LoVo (cell line): ENCODE results near the gene MEGF11.

Experiments used
- DNase-seq: peaks from one replicate; pipeline ENCODE4 v3.0.0-alpha.2; 2016; ENCODE audit warnings: low spot score

MEGF11 gene

DNA sequence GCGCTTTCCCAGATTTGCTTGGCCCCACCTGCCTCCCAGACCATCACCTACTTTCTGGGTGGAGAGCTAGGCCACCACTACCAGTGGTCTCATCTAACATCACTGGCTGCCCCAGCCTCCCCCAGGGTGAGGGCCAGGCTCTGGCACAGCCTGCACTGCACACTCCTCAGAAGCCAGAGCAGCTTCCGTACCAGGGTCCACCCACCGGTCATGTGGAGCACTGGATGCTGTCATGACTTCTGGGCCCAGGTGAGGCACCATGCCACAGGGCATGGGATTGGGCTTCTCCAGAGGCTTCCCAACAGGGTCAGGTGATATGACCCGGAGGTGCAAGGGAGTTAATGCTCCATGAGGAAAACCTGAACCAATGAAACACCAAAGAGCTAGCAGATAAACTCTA lies 14.0 kb downstream of the MEGF11 start:
- DNase-seq, result no peak

DNA sequence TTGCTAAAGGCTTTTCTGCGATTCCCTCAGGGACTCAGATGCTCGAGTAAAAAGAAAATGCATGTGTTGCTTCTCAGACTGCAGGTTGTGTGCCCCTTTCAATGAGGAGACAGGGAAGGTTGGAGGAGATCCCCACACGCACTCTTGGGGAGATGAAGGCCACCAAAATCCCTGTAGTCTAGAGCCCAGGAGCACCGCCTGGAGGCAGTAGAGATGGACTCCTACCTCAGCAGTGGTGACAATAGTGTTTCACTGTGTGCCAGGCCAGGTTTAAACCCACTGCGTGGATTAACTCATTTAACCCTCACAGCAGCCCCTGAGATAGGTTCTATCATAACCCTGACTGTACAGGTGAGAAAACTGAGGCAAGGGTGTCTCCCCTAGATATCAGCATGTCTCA lies 15.2 kb downstream of the MEGF11 start:
- no peak for DNase-seq

DNA sequence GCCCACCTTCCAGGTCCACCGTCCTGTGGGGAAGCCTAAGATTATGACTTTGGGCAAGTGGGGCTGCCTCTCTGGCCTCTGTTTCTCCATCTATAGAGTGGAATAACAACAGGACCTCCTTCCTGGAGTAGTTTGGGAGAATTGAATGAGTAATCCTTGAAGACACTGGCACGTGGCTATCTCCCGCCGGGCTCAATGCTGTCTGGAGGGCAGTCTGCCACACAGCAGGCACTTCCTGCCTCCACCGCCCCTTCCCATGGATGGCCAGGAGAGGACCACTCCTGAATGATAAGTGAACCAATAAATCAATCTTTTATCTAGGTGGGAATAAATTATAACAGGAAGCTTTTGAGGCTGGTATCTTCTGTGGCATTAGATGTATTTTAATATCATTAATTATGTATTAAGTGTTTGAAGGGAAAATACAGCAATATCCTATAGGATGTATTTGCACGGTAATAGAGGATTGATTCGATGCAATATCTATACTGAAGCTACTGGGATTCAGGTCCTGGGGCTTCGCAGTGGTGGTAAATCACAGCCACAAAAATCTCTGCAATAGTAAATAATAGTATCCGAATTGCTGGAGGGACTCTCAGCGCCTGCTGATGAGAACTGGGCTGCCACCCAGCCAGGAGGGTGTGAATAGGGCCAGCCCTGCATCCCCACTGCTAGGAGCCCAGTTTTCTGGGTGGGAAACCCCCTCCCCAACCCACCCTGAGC lies 15.9 kb downstream of the MEGF11 start:
- DNase-seq, result no peak

DNA sequence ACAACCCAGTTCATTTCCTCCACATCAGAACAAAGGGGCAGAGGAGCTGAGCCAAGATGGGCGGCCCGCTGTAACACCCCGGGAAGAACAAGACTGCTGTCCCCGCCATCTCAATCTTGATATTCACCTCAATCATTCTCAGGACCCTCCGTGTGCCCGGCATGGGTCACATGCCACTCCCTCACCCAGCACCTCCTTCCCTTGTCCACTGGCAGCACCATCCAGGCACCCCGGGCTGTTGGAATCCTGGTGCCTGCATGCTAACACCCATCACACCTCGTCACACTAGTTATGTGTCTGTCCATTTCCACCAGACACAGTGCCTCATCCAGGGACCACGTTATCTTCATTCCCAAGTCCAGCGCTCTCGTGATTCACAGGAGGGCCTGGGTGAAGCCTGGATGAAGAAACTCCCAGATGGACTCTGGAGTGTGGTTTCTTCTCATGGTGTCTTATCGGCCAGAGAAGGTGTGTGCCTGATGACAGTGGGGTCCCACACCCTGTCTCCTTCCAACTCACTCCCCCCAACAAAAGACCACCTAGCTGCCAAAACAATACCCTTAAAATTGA lies 16.7 kb downstream of the MEGF11 start:
- DNase-seq, result no peak

DNA sequence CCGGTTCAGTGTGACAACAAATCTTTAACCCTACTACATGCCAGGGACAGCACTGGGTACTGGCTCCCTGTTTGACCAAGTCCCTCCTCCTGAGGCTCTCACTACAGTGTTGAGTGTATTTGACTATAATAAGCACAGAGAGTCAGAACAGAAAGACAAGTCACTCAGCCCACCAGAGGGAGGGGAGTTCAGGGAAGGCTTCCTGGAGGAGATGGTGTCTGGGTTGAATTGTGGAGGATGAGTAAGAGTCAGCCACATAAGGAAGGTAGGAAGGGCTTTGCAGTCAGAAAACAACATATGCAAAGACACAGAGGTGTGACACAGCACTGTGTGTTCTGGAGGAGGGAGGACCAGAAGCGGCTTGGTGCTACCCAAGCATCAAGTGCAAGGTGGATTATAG lies 17.7 kb downstream of the MEGF11 start:
- no peak for DNase-seq

DNA sequence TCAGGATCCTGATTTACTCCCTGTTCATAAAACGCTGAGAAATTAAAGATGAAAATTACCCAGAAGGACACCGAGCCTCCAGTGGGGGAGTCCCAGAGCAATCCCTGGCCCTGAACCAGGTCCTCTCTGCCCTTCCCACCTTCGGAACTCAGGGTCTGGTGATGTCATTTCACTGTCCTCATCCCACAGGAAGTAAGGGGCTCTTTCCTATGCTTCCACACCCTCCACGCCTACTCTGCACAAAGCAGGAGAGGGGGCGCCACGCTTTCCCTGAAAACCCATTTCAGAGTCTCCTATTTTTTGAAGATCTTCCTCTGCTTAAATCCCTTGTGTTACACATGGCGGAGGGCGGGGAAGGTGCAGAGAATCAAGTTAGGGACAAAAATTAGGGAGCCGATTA lies 18.8 kb downstream of the MEGF11 start:
- DNase-seq, result no peak

DNA sequence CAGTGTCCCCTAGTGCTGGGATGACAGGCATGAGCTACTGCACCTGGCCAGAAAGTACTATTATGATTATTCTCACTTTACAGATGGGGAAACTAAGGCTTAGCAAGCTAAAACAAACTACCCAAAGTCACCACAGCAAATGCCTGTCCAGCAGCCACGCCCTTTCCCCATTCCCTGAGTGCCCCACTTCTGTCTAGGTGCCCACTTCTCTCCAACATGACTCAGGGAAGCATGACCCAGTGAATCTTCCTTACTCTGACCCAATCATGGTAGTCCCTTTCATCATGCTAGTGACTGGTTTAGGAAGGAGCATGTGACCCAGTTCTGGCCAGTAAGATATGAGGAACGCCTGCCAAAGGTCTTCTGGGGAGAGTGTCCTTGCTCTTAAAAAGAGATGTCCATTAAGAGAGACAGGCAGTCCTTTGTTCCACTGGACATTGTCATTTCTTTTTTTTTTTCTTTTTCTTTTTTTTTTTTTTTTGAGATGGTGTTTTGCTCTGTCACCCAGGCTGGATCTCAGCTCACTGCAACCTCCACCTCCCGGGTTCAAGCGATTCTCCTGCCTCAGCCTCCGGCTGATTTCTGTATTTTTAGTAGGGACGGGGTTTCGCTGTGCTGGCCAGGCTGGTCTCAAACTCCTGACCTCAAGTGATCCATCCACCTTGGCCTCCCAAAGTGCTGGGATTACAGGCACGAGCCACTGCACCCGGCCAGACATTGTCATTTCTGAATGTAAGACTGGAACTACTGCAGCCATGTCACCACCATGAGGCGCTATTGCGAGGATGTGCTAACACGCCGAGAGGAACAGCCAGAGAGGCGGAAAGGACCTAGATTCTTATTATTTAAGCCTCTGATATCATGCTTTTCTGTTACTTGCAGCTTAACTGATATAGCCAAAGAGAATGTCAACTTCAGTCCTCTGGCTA lies 19.8 kb downstream of the MEGF11 start:
- peak; percentile 34 for DNase-seq

DNA sequence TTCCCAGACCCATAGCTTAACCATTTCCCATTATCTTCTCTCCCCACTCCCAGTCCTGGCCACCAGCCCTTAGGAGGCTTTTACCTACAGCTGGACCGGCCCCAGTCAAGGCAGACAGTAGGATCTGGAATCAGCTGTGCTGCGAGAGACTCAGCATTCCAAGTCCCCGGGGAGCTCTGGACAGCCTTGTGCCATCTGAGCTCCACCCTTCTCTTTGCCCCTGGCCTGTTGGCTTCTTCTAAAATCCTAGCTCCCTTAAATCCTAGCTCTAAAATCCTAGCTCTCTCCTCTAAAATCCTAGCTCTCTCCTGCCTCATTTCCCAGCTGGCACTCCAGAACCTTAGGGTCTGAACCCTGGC lies 21.3 kb downstream of the MEGF11 start:
- no peak for DNase-seq

DNA sequence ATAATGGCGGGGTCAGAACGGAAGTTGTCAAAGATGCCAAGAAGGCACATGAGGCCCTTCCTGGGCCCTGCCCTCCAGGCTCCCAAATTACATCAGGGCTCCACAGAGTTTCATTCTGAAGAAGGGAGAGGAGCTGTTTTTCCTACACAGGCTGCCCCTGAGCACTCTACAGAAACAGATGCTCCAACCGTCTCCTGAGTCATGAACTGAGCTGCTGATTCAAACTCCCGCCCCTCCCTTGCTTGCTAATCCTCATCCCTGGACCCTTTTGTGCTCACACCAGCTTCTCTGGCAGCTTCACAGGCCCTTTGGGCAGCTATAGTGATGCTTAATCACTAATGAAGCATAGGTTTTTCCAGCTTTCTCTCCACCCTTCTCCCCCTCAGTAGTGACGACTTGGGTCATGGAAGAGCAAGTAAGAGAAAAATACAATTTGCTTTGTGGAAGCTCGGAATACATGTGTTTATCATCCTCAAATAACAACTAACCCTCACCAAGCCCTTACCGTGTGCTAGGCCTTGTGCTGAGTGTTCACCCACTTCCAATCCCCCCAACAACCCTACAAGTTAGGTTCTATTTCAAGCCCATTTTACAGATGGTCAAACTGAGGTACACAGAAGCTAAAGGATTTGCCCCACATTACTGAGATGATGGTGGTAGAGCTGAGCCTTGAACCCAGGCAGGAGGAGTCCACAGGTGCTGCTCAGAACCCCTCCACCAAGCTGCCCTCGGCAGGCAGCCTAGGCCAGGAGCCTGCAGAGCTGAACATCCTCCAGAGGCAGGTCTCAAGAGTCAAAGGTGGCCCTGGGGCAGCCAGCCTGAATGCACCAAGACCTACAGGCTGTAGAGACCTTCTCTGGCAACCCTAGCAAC lies 21.9 kb downstream of the MEGF11 start:
- no peak for DNase-seq

DNA sequence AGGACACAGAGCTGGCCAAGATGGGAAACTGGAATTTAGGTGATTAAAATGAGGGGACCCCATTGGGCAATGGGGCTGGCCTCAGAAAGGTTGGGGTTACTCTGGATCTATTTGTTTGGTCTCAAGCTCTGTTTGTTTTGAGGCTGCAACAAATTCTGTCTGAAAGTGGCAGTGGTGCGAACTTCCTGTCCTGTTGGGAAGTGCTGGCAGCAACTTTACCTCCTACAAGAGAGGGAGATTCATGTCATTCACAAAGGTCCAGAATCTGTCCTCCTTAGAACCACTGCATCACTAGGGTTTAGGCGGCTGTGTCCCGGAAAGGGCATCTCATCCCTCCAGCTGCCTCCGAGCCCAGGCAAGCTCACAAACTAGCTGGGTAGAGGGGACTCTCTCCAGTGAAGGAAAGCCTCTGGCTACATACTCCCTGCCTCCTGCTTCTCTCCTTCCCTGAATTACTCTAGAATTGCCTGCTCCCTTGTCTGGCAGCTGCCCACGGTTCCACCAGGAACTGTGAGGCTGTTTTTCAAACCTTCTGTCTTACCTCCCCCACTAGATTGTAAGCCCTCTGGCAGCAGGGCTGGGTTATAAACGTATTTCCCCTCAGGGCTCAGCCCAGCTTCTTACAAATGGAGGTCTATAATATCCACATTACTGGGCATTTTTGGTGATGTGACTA lies 23.6 kb downstream of the MEGF11 start:
- DNase-seq, result no peak

DNA sequence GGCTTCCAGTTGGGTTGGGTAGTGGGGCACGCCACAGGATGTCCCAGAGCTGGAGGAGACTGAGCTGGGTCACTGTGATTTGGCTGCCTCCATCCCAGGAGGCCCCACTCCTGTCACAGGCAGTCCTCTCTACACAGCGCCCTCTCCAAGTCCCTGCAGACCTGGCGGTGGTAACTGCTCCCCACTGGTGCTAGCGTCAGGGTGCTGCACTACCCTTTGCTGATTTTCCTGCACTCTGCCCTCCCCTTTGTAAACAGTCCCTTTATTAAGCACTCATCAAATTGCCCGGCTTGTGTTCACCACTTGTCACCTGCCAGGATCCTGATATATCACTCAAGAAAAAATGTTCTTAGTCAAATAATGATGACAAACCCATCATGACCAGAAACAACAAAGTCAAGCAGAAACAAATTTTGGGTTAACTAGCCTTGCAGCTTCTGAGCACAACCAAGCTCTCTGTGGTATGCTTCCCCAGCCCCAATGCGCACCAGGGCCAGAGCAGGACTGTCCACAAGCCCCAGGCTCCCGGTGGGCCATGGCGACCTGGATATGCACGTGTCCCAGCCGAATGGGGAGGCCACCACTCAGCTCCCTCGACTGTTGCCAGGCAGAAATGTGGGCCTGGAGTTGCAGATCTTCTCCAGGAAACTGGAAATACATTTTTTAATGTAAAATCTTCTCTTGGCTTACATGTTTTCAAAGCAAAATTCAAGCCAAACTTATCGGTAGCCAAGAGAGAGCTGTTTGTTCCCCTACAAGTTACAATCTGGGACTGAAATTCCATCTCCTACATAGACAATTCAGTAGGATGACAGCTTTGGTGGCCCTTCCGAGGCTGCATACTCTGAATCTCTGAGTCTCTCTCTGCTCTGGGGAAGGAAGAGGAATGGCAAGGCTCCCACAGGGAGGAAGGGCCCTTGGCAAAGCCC lies 24.5 kb downstream of the MEGF11 start:
- DNase-seq, result no peak

DNA sequence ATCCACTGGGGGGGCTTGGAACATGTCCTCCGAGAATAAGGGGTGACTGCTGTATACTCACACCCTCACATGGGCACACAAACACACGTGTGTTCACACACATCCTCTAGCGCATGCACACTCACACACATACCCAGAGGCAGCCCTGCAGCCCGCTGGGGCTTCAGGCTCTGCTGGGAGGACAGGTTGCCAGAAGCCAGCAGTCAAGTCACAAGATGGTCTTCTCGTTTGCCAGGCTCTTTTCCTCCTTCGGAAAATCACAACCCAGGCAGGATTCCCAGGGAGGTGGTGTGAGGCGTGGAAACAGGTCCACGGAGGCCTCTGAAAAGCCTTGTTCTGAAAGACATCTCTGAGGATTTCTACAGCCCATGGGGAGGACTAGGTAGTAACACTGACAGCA lies 26.8 kb downstream of the MEGF11 start:
- no peak for DNase-seq

DNA sequence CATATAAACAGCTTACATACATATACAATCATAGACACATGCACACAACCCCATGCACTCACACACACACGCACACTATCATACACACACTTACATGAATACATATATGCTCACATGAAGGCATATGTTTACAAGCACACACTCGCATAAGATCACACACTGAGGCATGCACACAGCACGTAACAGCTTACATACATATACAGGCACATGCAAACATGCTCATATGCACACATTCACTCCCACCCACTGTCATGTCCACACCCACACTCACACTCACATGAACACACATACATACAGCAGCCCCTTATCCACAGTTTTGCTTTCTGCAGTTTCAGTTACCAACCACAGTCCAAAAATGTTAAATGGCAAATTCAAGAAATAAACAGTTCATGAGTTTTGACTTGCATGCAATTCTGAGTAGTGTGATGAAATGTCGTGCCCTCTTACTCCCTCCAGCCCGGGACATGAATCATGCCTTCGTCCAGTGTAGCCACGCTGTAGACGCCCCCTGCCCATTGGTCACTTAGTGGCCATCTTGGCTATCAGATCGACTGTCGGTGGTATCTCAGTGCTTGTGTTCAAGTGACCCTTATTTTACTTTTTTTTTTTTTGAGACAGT lies 27.8 kb downstream of the MEGF11 start:
- no peak for DNase-seq

DNA sequence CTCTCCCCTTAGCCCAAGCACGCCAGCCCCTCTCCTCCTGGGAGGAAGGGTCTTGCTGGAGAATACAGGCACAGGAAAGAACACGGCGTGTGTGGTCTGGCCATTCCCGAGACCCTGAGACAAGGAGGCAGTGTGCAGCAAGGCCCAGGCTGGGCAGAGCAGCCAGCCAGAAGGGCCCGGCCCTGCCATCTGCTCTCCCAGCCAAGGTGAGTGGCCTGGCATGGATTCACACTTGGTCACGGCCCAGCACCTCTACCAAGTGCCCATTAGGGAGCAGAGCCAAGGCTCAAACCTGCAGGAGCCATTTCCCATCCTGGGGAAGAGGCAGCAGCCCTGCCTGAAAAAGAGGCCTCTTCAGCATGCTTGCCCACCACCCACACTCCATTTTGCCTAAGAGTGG lies 28.6 kb downstream of the MEGF11 start:
- DNase-seq, result no peak

DNA sequence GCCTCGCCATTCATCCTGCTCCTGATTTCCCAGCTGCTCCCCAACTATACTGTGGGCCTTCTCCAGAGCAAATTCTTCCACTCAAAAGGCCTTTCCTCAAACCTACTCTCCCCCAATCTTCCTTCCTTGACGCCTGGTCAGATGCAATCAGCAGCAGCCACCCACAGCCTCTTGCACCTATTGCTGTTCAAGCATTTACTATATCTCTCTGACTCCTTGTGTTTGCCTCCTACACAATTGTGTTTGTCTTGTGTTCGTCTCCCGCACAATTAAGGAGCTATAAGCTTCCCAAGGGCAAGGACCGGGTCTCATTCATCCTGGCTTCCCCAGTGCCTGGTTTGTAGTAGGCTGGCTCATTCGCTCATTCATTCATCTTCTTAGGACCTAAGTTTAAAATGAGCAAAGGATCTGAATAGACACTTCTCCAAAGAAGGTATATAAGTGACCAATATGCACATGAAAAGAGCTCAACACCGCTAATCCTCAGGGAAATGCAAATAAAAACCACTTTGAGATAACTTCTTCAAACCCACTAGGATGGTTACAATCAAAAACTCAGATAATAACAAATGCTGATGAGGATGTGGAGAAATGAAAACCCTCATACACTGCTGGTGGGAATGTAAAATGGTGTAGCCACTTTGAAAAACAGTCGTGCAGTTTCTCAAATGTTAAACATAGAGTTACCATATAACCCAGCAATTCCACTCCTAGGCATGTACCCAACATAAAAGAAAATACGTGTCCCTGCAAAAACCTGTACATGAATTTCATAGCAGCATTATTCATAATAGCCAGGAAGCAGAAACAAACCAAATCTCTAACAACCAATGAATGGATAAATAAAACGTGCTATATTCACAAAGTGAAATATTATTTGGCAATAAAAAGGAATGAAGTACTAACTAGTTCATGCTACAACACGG lies 31.0 kb downstream of the MEGF11 start:
- no peak for DNase-seq

DNA sequence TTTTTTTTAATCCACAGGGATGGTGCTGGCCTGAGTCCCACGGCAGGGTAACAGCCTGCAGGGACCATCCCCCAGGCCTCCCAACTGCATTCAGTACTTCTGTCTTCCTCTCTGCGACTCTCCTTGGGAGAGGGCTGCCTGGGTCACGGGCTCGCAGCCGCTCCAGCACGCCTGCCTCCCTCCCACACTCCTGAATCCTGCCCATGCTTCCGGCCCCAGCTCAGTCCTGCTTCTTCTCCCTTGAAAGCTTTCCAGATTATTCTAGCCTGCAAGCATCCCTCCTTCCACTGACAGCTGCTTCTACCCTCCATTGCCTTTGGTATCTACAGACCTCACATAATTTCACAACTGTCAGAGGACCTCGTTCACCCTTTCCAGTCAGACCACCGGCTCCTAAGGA lies 32.4 kb downstream of the MEGF11 start:
- DNase-seq, result no peak

DNA sequence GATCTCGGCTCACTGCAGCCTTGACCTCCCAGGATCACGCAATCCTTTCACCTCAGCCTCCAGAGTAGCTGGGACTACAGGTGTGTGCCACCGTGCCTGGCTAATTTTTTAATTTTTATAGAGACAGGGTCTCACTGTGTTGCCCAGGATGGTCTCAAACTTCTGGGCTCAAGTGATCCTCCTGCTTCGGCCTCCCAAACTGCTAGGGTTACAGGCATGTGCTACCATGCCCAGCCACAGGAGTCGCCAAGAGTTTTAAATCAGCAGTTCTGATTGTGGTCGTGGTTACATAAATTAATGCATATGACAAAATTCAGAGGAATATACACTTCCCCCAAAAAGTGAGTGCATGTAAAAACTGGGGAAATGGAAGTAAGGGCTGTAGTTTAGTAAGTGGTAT lies 32.9 kb downstream of the MEGF11 start:
- no peak for DNase-seq

DNA sequence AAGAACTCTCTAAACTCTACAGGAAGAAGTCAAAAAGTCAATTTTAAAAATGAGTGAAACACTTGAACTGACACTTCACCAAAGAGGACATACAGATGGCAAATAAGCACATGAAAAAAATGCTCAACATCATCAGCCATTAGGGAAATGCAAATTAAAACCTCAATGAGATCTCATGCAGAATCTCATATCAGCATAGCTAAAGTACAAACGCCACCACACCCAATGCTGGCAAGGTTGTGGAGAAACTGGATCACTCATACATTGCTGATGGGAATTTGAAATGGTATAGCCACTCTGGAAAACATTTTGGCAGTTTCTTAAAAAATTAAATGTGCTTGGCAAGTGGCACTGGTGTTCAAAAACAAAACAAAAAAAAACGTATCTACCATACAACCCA lies 34.2 kb downstream of the MEGF11 start:
- no peak for DNase-seq

DNA sequence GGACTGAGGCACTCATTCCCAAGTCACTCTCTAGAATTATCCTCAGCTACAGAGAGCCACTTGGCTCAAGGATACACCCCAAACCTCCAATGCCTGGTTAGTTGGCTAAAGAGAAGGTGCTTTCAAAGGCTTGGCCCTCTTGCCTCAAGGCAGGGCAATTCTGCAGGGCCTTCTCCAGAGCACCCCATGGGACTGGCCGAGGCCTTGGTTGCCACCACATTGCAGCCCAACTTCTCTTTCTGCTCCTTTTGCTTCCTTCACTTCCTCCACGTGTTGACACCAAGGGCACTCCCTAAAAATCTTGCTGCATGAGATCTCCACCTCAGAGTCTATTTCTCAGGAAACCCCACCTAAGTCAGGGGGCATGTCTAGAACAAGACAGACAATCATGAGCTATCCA lies 36.7 kb downstream of the MEGF11 start:
- DNase-seq, result no peak
